GM20000 (cell line): Measurements from ENCODE around the gene HTR3E.

Source experiments
- DNase-seq: peaks from one replicate; pipeline ENCODE4 v3.0.0; 2012; ENCODE audit warnings: low spot score
- TF ChIP-seq, protein P1 (sequence below): IDR thresholded peaks from 2 replicates; pipeline ENCODE4 v1.5.1; 2012; ENCODE audit warnings: mild to moderate bottlenecking, control low read depth; ENCODE audit errors: extremely low read depth, missing control alignments

Gene HTR3E

DNA sequence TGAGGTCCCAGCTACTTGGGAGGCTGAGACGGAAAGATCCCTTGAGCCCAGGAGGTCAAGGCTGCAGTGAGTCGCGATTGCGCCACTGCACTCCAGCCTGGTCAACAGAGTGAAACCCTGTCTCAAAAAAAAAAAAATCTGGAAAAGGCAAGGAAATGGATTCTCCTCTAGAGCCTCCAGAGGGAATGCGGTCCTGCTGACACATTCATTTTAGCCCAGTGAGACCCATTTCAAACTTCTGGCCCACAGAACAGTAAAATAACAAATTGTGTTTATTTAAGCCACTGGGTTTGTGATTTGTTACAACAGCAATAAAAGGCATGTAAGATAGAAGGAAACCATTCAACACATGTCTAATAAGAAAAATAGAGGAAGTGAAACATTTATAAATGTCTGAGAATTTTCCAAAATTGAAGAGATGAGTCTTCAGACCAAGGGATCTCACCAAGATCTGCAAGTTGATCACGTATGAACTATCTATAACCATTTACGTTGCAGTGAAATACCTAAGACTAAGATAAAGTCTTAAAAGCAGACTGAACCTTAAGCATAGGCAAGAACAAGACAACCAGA, at the start of gene HTR3E:
HTR3E (plus strand) TSS at position 254 of the 573 bp plus-strand sequence. CDS start 466 bp downstream, outside the sequence.
- no peak for DNase-seq
- TF ChIP-seq, protein P1, sequence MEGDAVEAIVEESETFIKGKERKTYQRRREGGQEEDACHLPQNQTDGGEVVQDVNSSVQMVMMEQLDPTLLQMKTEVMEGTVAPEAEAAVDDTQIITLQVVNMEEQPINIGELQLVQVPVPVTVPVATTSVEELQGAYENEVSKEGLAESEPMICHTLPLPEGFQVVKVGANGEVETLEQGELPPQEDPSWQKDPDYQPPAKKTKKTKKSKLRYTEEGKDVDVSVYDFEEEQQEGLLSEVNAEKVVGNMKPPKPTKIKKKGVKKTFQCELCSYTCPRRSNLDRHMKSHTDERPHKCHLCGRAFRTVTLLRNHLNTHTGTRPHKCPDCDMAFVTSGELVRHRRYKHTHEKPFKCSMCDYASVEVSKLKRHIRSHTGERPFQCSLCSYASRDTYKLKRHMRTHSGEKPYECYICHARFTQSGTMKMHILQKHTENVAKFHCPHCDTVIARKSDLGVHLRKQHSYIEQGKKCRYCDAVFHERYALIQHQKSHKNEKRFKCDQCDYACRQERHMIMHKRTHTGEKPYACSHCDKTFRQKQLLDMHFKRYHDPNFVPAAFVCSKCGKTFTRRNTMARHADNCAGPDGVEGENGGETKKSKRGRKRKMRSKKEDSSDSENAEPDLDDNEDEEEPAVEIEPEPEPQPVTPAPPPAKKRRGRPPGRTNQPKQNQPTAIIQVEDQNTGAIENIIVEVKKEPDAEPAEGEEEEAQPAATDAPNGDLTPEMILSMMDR: no peak

GRCh38 chr3:184050217-184050847, 46.5 kb upstream of the HTR3E start:
- TF ChIP-seq, protein P1: no peak
- DNase-seq: no peak

DNA sequence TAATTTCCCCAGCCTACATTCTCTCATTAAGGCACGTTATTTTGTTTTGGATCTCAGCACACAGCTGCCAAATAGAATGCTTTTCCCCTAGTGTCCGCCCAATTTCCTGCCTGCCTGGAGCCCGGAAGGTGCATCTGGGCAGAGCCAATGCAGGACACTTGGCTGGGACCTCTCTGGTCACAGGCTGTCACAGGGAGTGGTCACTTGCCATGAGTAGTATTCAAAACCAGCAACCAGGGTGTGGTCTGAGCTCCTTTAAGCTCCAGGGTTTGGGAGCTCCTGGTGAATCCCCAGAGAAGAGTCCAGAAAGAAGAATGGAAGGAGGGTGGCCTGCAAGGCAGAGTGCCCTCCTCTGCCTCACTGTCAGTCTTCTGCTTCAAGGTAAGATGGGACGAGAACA, 44.1 kb upstream of the HTR3E start, which contains the start of gene HTR3C:
HTR3C (plus strand) TSS at position 281 of the 400 bp plus-strand sequence; CDS start at position 315, 34 bp downstream.
- TF ChIP-seq, protein P1: no peak
- DNase-seq: no peak

DNA sequence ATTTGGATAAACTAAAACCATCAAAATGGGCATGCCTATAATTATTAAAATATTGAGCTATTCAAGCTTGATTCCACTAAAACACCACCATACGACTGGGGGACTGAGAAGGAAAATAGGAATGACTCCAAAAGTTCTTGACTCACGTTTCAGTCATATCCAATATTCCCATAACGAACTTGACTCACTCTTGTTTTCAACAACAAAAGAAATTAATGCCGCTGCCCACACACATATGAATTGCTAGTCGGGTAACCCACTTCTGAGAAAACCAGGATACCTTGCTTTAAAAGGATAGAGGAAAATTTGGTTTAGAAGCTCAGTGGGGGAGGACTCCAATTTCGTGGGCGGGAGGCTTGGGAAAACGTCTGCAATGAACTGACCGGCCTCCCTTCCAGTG, 38.8 kb upstream of the HTR3E start:
- DNase-seq: no peak
- TF ChIP-seq, protein P1: no peak

DNA sequence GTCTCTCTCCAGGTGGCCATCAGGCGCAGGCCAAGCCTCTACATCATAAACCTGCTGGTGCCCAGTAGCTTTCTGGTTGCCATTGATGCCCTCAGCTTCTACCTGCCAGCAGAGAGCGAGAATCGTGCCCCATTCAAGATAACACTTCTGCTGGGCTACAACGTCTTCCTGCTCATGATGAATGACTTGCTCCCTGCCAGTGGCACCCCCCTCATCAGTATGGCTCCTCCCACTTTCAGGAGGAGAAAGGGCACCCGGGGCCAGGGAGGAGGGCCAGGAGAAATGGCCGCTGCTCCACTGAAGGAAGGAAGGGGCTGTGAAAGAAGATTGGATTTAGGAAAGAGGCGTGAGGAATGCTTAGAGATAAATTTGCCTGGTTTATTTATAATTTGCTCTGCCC, 37.4 kb upstream of the HTR3E start:
- TF ChIP-seq, protein P1: no peak
- DNase-seq: no peak

- TF ChIP-seq, protein P1: no peak
- DNase-seq: no peak
Measured at GRCh38 chr3:184062637-184063036, 34.2 kb upstream of the HTR3E start.

DNA sequence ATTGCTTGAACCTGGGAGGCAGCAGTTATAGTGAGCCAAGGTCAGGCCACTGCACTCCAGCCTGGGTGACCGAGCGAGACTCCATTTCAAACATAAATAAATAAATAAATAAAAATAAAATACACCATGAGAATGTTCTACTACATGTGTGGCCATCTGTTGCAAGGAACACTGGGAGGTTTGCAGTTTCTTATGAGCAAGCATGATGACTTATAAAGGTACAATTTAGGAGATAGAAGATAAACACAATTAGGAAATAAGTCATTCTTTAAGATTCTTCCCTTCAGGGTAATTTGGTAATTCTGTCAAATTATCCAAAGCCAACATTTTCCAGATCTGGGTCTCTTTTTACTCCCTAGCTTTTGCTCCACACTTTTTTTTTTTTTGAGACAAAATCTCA, 30.7 kb upstream of the HTR3E start:
- no peak for DNase-seq
- TF ChIP-seq, protein P1: no peak
